ENCODE data around the gene ABCA3. TPM values are rescaled to one million over a fixed set of nuclear protein-coding genes. Genes with fewer than 3 reads are reported as not detected.

ABCA3 gene
- total RNA-seq, 1 donor from 2014 or later, result 25.9 TPM

DNA sequence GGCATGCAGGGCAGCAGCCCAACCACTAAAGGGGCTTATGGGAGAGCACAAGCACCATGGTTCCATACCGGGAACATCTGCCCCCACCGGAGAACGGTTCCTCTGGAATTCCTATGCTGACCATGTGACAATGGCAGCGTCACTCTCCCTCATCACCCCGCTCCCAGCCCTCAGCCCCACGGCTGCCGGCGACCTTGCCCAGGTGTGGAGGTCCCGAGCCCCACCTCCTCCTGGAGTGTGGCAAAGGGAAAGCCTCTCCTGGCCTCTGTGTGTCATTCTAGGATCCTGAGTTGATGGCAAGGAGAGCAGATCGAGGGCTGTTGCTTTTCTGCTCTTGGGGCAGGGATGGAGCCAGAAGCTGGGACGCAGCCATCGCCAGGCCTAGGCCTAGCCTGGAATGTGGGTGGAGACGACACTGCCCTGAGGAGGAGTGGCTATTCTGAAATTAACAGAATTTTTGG lies 54.8 kb downstream of the ABCA3 start:
- TF ChIP-seq, protein P1, sequence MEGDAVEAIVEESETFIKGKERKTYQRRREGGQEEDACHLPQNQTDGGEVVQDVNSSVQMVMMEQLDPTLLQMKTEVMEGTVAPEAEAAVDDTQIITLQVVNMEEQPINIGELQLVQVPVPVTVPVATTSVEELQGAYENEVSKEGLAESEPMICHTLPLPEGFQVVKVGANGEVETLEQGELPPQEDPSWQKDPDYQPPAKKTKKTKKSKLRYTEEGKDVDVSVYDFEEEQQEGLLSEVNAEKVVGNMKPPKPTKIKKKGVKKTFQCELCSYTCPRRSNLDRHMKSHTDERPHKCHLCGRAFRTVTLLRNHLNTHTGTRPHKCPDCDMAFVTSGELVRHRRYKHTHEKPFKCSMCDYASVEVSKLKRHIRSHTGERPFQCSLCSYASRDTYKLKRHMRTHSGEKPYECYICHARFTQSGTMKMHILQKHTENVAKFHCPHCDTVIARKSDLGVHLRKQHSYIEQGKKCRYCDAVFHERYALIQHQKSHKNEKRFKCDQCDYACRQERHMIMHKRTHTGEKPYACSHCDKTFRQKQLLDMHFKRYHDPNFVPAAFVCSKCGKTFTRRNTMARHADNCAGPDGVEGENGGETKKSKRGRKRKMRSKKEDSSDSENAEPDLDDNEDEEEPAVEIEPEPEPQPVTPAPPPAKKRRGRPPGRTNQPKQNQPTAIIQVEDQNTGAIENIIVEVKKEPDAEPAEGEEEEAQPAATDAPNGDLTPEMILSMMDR (IDR thresholded peaks at IDR 0.05), result no peak
- Histone ChIP-seq H3K4me1 (no peaks in the 10 kb centered on the region), H3K9me3 (no peaks in the 10 kb centered on the region), H3K36me3 (peaks cover 31 to 71% of the 10 kb centered on the region in 2 donors), H3K27me3 (no peaks in the 10 kb centered on the region), H3K4me3 (no peak overlapping the region), H3K27ac (no peak overlapping the region)
- intact Hi-C loops (cut with DNase I), result no loop called here
- no peak for DNase-seq (ENCODE audit: low spot score in 2 of 2)

- intact Hi-C loops (cut with DNase I), result no loop called here
- Histone ChIP-seq H3K27ac (no peak overlapping the region), H3K36me3 (peaks cover 23 to 70% of the 10 kb centered on the region in 2 donors), H3K27me3 (no peaks in the 10 kb centered on the region), H3K9me3 (no peaks in the 10 kb centered on the region), H3K4me1 (no peaks in the 10 kb centered on the region), H3K4me3 (no peak overlapping the region)
- TF ChIP-seq, protein P1 (IDR thresholded peaks at IDR 0.05), result no peak
- DNase-seq (ENCODE audit: low spot score in 2 of 2), result no peak
Measured at GRCh38 chr16:2284797-2285576, 55.5 kb downstream of the ABCA3 start.

- H3K36me3 ChIP-seq, result peaks cover 18 to 70% of the 10 kb centered on the region in 2 donors
- H3K4me1 ChIP-seq, result no peaks in the 10 kb centered on the region
- TF ChIP-seq, protein P1 (IDR thresholded peaks at IDR 0.05), result no peak
- H3K9me3 ChIP-seq, result no peaks in the 10 kb centered on the region
- H3K27ac ChIP-seq, result no peak overlapping the region
- intact Hi-C loops (cut with DNase I), result no loop called here
- no peaks in the 10 kb centered on the region for H3K27me3 ChIP-seq
- no peak overlapping the region for H3K4me3 ChIP-seq
- DNase-seq (ENCODE audit: low spot score in 2 of 2), result no peak
Measured at GRCh38 chr16:2284001-2284770, 56.3 kb downstream of the ABCA3 start.

GRCh38 chr16:2282866-2283555 lies 57.5 kb downstream of the ABCA3 start:
- H3K4me1 ChIP-seq, result no peaks in the 10 kb centered on the region
- DNase-seq (ENCODE audit: low spot score in 2 of 2), result no peak
- intact Hi-C loops (cut with DNase I), result no loop called here
- no peak overlapping the region for H3K4me3 ChIP-seq
- no peaks in the 10 kb centered on the region for H3K9me3 ChIP-seq
- no peaks in the 10 kb centered on the region for H3K27me3 ChIP-seq
- H3K36me3 ChIP-seq, result peaks cover 16 to 68% of the 10 kb centered on the region in 2 donors
- no peak overlapping the region for H3K27ac ChIP-seq
- TF ChIP-seq, protein P1 (IDR thresholded peaks at IDR 0.05), result no peak

DNA sequence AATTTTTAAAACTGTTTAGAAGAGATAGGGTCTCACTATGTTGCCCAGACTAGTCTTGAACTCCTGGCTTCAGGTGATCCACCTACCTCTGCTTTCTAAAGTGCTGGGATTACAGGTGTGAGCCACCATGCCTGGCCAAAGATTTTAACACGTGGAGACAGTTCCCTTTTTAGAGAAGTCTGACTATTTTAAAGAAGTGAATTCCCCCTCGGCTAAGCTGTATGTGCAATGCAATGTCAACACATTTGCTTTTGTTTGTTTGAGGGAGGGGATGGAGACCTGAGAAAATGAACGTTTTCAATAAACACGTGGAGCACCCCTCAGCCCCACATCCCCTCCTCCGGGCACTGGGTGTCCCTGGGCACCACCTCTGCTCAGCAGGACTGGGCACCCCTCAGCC lies 58.3 kb downstream of the ABCA3 start:
- peaks cover 16 to 69% of the 10 kb centered on the region in 2 donors for H3K36me3 ChIP-seq

More for the DNA sequence above, 58.3 kb downstream of the ABCA3 start:
- H3K27ac ChIP-seq, result no peak overlapping the region
- no peak overlapping the region for H3K4me3 ChIP-seq
- DNase-seq (ENCODE audit: low spot score in 2 of 2), result no peak
- intact Hi-C loops (cut with DNase I), result no loop called here
- no peaks in the 10 kb centered on the region for H3K27me3 ChIP-seq
- no peaks in the 10 kb centered on the region for H3K4me1 ChIP-seq
- TF ChIP-seq, protein P1 (IDR thresholded peaks at IDR 0.05), result no peak
- H3K9me3 ChIP-seq, result no peaks in the 10 kb centered on the region

All from ascending aorta (tissue), 2 donors.